Esophagus muscularis mucosa (tissue), 4 donors: ENCODE results near the gene GCDH. TPM values are rescaled to one million over a fixed set of nuclear protein-coding genes. Genes with fewer than 3 reads are reported as not detected.
A peak's percentile ranks its signal among the peaks of the same experiment; 100 is the strongest.

Experiments
- DNase-seq: peaks from one replicate; pipeline ENCODE4 v3.0.0-alpha.2; 2017; ENCODE audit errors: extremely low spot score
- H3K27ac ChIP-seq, 4 donors: fragments of 200-600 bp; sonication (generic); replicated peaks in 1 of 4; 1 replicate in 3 of 4; 2 replicates in 1 of 4; pipeline ENCODE4 v1.5.1; 2016 to 2019; ENCODE audit warnings: mild to moderate bottlenecking in 1 of 4
- H3K27me3 ChIP-seq, 4 donors: fragments of 200-600 bp; sonication (generic); one replicate each; pipeline versions ENCODE4 v1.5.1 to v1.6.0; 2016 to 2019
- H3K36me3 ChIP-seq, 4 donors: fragments of 200-600 bp; sonication (generic); one replicate each; pipeline ENCODE4 v1.5.1; 2016 to 2019
- H3K4me1 ChIP-seq, 4 donors: fragments of 200-600 bp; sonication (generic); one replicate each; pipeline ENCODE4 v1.5.1; 2016 to 2019
- H3K4me3 ChIP-seq, 4 donors: fragments of 200-600 bp; sonication (generic); 1 replicate in 2 of 4; 2 replicates in 2 of 4; pipeline ENCODE4 v1.5.1; 2016 to 2019; ENCODE audit warnings: mild to moderate bottlenecking in 4 of 4, moderate library complexity in 1 of 4
- H3K9me3 ChIP-seq, 4 donors: fragments of 200-600 bp; sonication (generic); 1 replicate in 3 of 4; 2 replicates in 1 of 4; pipeline ENCODE4 v1.5.1; 2016 to 2019
- CTCF ChIP-seq, 3 experiments: fragments of 200-600 bp in 2 of 3; fragments of 450-650 bp in 1 of 3; sonication (generic) in 2 of 3; IDR thresholded peaks; one replicate each; pipeline ENCODE4 v1.5.1; 2017 to 2019; ENCODE audit warnings: antibody characterized with exemption in 3 of 3, mild to moderate bottlenecking in 2 of 3, moderate library complexity in 1 of 3
- EP300 ChIP-seq: sonication (generic); formaldehyde crosslinking; IDR thresholded peaks from one replicate; pipeline ENCODE4 v1.6.1; 2017; ENCODE audit warnings: antibody characterized with exemption
- POLR2A ChIP-seq: fragments of 450-650 bp; IDR thresholded peaks from one replicate; pipeline ENCODE4 v1.6.1; 2017; ENCODE audit warnings: antibody characterized with exemption, moderate library complexity, mild to moderate bottlenecking, low read depth
- POLR2AphosphoS5 ChIP-seq, 2 donors: sonication (generic); formaldehyde crosslinking; IDR thresholded peaks; one replicate each; pipeline ENCODE4 v1.6.1; 2017; ENCODE audit warnings: antibody characterized with exemption in 2 of 2
- WGBS: methylation state at CpG from one replicate; pipeline ENCODE4 v1.1.5; 2018; 5-methylcytosine and 5-hydroxymethylcytosine counted together
- intact Hi-C: fragments of 100-400 bp; cut with DNase I; formaldehyde crosslinking; loops from one replicate; pipeline ENCODE4 v1.15.1; 2023
- total RNA-seq, 4 donors: library from RNA; depleted of rRNA; stranded (reverse); fragments of >200 nt; gene quantifications; one replicate each; pipeline versions ENCODE4 v1.1.0 to v1.2.1, GENCODE V29; 2016

Gene GCDH
- total RNA-seq, 4 donors from 2014 or later: 36.1 to 63.6 (median 52.9) TPM

- 37% methylated on average over 66 of the region's 70 CpGs for WGBS
- peaks cover 0 to 14% (median 0%) of the 10 kb centered on the region in 4 donors for H3K27me3 ChIP-seq
- intact Hi-C loops: no loop called here
- peaks cover 0 to 14% (median 4%) of the 10 kb centered on the region in 4 donors for H3K4me1 ChIP-seq
- TF ChIP-seq POLR2AphosphoS5 (IDR thresholded peaks at IDR 0.05) (no peak), EP300 (no peak), CTCF (IDR thresholded peaks at IDR 0.05) (no peak), POLR2A (no peak)
- H3K4me3 ChIP-seq: peak overlapping the region in 2 of 4 donors; percentile 24 to 36
- peaks cover 18 to 49% (median 33%) of the 10 kb centered on the region in 4 donors for H3K36me3 ChIP-seq
- no peaks in the 10 kb centered on the region for H3K9me3 ChIP-seq
- no peak for DNase-seq
- no peak overlapping the region for H3K27ac ChIP-seq
These were observed 17.7 kb upstream of the GCDH start for GRCh38 chr19:12872941-12873890.

GRCh38 chr19:12873891-12874745, 16.8 kb upstream of the GCDH start:
- peaks cover 25 to 58% (median 39%) of the 10 kb centered on the region in 4 donors for H3K36me3 ChIP-seq
- DNase-seq: no peak
- 81% methylated on average over 52 of the region's 86 CpGs for WGBS
- H3K27me3 ChIP-seq: peaks cover 0 to 5% (median 0%) of the 10 kb centered on the region in 4 donors
- H3K4me3 ChIP-seq: peak overlapping the region in 1 of 4 donors; percentile 36
- no peak for TF ChIP-seq EP300
- TF ChIP-seq POLR2A: no peak
- TF ChIP-seq POLR2AphosphoS5 (IDR thresholded peaks at IDR 0.05): no peak
- TF ChIP-seq CTCF (IDR thresholded peaks at IDR 0.05): no peak
- intact Hi-C loops: no loop called here
- H3K4me1 ChIP-seq: peaks cover 0 to 14% (median 4%) of the 10 kb centered on the region in 4 donors
- no peak overlapping the region for H3K27ac ChIP-seq
- H3K9me3 ChIP-seq: no peaks in the 10 kb centered on the region

- no peaks in the 10 kb centered on the region for H3K9me3 ChIP-seq
- no peak overlapping the region for H3K4me3 ChIP-seq
- H3K4me1 ChIP-seq: peaks cover 0 to 16% (median 5%) of the 10 kb centered on the region in 4 donors
- no peak for TF ChIP-seq EP300
- TF ChIP-seq POLR2A: no peak
- TF ChIP-seq POLR2AphosphoS5 (IDR thresholded peaks at IDR 0.05): no peak
- TF ChIP-seq CTCF (IDR thresholded peaks at IDR 0.05): no peak
- intact Hi-C loops: no loop called here
- WGBS: 94% methylated on average over 6 of the region's 6 CpGs
- H3K27me3 ChIP-seq: no peaks in the 10 kb centered on the region
- no peak for DNase-seq
- H3K36me3 ChIP-seq: peaks cover 25 to 59% (median 39%) of the 10 kb centered on the region in 4 donors
- H3K27ac ChIP-seq: no peak overlapping the region
These were observed 15.9 kb upstream of the GCDH start for GRCh38 chr19:12875086-12875485.

GRCh38 chr19:12880551-12881171, 10.3 kb upstream of the GCDH start:
- Histone ChIP-seq H3K36me3 (peaks cover 25 to 36% (median 31%) of the 10 kb centered on the region in 4 donors), H3K9me3 (peaks cover 0 to 13% (median 6%) of the 10 kb centered on the region in 4 donors), H3K27ac (peak overlapping the region; percentile 82 to 96 (median 92)), H3K4me1 (peaks cover 13 to 31% (median 24%) of the 10 kb centered on the region in 4 donors), H3K4me3 (peak overlapping the region; percentile 72 to 91 (median 74)), H3K27me3 (peaks cover 0 to 24% (median 15%) of the 10 kb centered on the region in 4 donors)
- WGBS: 39% methylated on average over 5 of the region's 29 CpGs
- intact Hi-C loops: no loop called here
- DNase-seq: no peak
- TF ChIP-seq POLR2A (no peak), POLR2AphosphoS5 (IDR thresholded peaks at IDR 0.05) (no peak), EP300 (no peak), CTCF (IDR thresholded peaks at IDR 0.05) (no peak)
